ENCODE results near the gene INSR. TPM values are rescaled to one million over a fixed set of nuclear protein-coding genes. Genes with fewer than 3 reads are reported as not detected.

INSR gene
- polyA plus RNA-seq, 1 of the 3 experiments (the other 2 are of a cell fraction): 3.6 TPM

DNA sequence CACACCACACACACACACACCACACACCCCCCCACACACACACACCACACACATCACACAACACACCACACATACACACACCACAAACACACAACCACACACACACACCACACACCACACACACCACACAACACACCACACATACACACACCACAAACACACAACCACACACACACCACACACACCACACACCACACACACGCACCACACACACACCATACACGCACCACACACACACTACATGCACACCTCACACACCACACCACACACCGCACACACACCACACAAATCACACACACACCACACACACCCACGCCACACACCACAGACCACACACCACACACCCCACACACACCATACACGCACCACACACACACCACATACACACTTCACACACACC is 141.2 kb downstream of the INSR start (continued):
- TF ChIP-seq RFX5 (IDR thresholded peaks at IDR 0.05; ENCODE audit: low read length): no peak
- no peak for TF ChIP-seq ZBTB33 (IDR thresholded peaks at IDR 0.05; ENCODE audit: borderline replicate concordance, low read depth)
- no peak for TF ChIP-seq GATA2 (CRISPR knock-in tag; IDR thresholded peaks at IDR 0.05)
- TF ChIP-seq FOXM1 (IDR thresholded peaks at IDR 0.05; ENCODE audit: low read depth): no peak
- TF ChIP-seq EP300 (IDR thresholded peaks at IDR 0.05; ENCODE audit: borderline replicate concordance in 1 of 2, low read depth in 1 of 2, low read length in 1 of 2): no peak
- no peak for TF ChIP-seq TAF1 (IDR thresholded peaks at IDR 0.05; ENCODE audit: borderline replicate concordance, low read depth, low read length)

- Histone ChIP-seq H2AFZ (ENCODE audit: low read depth) (no peak overlapping the region), H4K20me1 (ENCODE audit: insufficient read depth) (no peaks in the 10 kb centered on the region), H3K9me3 (no peaks in the 10 kb centered on the region), H3K4me2 (no peak overlapping the region), H3K36me3 (replicated peaks in 1 of 2; ENCODE audit: control insufficient read depth in 1 of 2, insufficient read depth in 2 of 2, low read length in 1 of 2) (no peaks in the 10 kb centered on the region), H3K27ac (ENCODE audit: low read depth in 2 of 2, low read length in 1 of 2) (no peak overlapping the region), H3K9me2 (no peaks in the 10 kb centered on the region), H3K9ac (no peak overlapping the region), H3F3A (replicated peaks; ENCODE audit: insufficient read depth) (no peaks in the 10 kb centered on the region), H3K79me2 (ENCODE audit: insufficient read depth) (no peaks in the 10 kb centered on the region), H3K4me1 (ENCODE audit: control insufficient read depth in 1 of 2, insufficient read depth in 2 of 2, low read depth in 1 of 2, low read length in 1 of 2) (no peaks in the 10 kb centered on the region), H3K4me3 (ENCODE audit: low read depth in 2 of 2, low read length in 1 of 2) (no peak overlapping the region), H3K27me3 (ENCODE audit: insufficient read depth) (no peaks in the 10 kb centered on the region)
- TF ChIP-seq, protein P1, sequence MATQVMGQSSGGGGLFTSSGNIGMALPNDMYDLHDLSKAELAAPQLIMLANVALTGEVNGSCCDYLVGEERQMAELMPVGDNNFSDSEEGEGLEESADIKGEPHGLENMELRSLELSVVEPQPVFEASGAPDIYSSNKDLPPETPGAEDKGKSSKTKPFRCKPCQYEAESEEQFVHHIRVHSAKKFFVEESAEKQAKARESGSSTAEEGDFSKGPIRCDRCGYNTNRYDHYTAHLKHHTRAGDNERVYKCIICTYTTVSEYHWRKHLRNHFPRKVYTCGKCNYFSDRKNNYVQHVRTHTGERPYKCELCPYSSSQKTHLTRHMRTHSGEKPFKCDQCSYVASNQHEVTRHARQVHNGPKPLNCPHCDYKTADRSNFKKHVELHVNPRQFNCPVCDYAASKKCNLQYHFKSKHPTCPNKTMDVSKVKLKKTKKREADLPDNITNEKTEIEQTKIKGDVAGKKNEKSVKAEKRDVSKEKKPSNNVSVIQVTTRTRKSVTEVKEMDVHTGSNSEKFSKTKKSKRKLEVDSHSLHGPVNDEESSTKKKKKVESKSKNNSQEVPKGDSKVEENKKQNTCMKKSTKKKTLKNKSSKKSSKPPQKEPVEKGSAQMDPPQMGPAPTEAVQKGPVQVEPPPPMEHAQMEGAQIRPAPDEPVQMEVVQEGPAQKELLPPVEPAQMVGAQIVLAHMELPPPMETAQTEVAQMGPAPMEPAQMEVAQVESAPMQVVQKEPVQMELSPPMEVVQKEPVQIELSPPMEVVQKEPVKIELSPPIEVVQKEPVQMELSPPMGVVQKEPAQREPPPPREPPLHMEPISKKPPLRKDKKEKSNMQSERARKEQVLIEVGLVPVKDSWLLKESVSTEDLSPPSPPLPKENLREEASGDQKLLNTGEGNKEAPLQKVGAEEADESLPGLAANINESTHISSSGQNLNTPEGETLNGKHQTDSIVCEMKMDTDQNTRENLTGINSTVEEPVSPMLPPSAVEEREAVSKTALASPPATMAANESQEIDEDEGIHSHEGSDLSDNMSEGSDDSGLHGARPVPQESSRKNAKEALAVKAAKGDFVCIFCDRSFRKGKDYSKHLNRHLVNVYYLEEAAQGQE (IDR thresholded peaks at IDR 0.05; ENCODE audit: low read depth, low read length): no peak
- TF ChIP-seq ZBTB33 (IDR thresholded peaks at IDR 0.05; ENCODE audit: borderline replicate concordance, low read depth): no peak
- no peak for TF ChIP-seq TCF12 (IDR thresholded peaks at IDR 0.05)
- no peak for TF ChIP-seq NRF1 (IDR thresholded peaks at IDR 0.05; ENCODE audit: low read depth, low read length)
- TF ChIP-seq CHD2 (IDR thresholded peaks at IDR 0.05; ENCODE audit: low read length, partially characterized antibody): no peak
- no peak for TF ChIP-seq GABPA (IDR thresholded peaks at IDR 0.05; ENCODE audit: low read depth)
- TF ChIP-seq TEAD4 (IDR thresholded peaks at IDR 0.05; ENCODE audit: borderline replicate concordance, insufficient read depth): no peak
- TF ChIP-seq MXI1 (IDR thresholded peaks at IDR 0.05; ENCODE audit: low read depth, low read length): no peak
- TF ChIP-seq, protein P2, sequence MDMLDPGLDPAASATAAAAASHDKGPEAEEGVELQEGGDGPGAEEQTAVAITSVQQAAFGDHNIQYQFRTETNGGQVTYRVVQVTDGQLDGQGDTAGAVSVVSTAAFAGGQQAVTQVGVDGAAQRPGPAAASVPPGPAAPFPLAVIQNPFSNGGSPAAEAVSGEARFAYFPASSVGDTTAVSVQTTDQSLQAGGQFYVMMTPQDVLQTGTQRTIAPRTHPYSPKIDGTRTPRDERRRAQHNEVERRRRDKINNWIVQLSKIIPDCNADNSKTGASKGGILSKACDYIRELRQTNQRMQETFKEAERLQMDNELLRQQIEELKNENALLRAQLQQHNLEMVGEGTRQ (IDR thresholded peaks at IDR 0.05; ENCODE audit: borderline replicate concordance, low read depth, low read length): no peak
- TF ChIP-seq SMC3 (IDR thresholded peaks at IDR 0.05; ENCODE audit: low read depth, low read length): no peak
- TF ChIP-seq JUND (IDR thresholded peaks at IDR 0.05): no peak
- ChIA-PET CTCF (interaction anchor here (0.9 kb wide), 1 partner anchor 188 kb away, joined by 5 read pairs; no protein-coding TSS in a partner anchor), POLR2A (interaction anchor here (1.0 kb wide), 1 partner anchor 12 kb away, joined by 3 read pairs; no protein-coding TSS in a partner anchor)
- WGBS (ENCODE audit: low lambda C conversion rate): 57% methylated on average over 9 of the region's 13 CpGs
- DNase-seq: peak; percentile 26
Observed at GRCh38 chr19:7152568-7152967, 141.6 kb downstream of the INSR start.
